Jurkat, Clone E6-1 (cell line): ENCODE results near the gene COL6A3.

Source experiments
- DNase-seq: peaks from one replicate; pipeline ENCODE4 v3.0.0-alpha.2; 2011; ENCODE audit warnings: low read depth, low spot score
- H3K4me3 ChIP-seq: 2 replicates; pipeline ENCODE4 v1.5.1; 2011; ENCODE audit warnings: mild to moderate bottlenecking, low read length, control low read depth, moderate library complexity

COL6A3 gene

DNA sequence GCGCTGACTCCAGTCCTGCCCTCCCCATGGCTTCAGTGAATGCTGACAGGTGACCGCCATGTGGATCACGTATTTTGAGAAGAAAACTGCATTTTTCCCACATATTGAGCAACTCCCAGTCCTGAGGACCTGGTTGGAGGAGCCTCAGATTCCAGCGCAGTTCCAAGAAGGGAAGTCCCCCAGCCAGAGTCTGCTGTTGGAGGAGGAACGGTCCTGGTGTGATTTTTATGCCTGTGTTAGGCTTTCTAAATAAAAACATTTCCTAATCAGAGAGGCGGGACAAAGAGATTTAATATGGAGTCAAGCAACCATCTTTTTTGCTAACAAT is 32.3 kb upstream of the COL6A3 start:
- no peak overlapping the region for H3K4me3 ChIP-seq
- no peak for DNase-seq

DNA sequence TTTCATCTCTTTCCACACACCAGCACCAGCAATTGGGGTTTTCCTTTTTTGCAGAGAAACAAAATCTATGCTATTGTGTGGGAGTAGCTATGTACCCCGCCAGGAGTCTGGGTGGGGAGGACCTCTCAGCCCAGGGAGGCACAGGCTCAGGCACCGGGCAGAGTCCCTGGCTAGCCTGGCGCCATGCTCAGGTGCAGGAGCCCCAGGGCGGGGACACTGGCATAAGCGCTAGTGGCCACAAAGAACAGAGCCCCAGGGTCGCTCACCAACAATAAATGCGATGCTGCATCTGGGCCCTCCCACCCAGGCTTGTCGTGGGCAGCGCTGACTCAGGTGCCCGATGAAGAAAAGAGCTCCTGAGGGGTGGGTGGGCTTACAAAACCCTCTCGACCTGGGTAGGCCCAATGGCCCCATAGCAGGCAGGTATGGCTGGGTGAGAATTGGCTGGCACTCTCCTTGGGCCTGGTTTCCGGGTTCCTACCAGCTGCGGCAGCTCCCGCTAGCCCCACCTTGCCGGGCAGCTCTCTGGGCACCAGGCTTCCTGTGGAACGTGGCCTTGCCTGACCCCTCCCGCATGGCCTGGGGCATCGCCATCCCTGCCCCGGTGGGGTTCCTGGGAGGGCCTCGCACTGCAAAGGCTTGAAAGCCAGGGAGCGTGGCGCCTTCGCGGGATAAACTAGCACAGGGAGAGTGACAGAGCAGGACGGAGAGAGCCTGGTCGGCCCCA is 31.8 kb upstream of the COL6A3 start:
- DNase-seq: no peak
- H3K4me3 ChIP-seq: no peak overlapping the region

DNA sequence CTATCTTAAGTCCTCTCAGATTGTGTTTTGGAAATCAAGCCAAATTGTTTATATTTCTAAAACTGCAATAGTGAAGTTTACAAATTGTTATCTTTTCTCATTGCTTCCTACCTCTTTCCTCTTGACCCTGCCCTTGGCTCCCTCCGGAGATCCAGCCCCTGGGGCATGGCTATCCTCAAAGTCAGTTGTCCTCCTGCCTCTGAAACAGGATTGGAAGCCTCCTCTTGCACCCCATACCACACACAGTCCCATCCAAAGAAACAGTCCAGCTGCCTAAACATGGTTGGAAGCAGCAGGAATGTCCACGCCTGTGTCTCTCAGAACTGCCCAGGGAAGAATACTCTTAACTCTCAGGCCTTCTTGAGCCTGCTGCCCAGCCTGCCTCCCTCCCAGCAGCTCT is 30.1 kb upstream of the COL6A3 start:
- DNase-seq: no peak
- no peak overlapping the region for H3K4me3 ChIP-seq

DNA sequence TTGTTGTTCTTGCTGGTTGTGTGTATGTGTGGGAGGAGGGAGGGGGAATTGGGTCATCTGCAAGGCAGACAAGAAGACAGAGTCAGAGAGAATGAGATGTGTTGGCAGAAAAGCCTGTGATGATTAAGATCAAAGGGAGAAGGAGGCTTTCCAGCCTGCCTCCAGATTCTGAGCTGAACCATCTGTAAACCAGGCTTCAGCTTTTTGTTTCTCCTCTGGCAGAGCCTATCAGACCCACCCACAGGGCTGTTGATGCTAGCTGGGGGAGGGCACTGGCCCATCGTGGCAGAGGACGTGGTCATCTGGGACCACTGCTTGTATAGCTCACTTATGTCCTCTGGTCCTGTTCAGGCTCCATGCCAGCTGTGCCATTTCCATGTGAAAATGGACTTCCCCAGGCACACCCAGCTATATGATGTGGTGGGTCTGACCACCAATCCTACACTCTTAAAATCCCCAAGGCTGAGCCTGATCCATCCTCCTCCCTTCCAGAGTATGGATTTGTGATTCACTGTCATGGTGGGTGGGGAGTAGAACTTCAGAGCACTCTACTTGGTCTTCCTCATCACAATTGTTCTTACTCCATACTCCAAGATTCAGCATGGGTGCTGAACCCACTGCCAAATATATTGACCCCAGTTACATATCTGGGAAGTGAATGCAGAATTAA is 27.8 kb upstream of the COL6A3 start:
- no peak for DNase-seq
- H3K4me3 ChIP-seq: no peak overlapping the region

- H3K4me3 ChIP-seq: no peak overlapping the region
- no peak for DNase-seq
Measured at GRCh38 chr2:237440819-237441281, 26.9 kb upstream of the COL6A3 start.

DNA sequence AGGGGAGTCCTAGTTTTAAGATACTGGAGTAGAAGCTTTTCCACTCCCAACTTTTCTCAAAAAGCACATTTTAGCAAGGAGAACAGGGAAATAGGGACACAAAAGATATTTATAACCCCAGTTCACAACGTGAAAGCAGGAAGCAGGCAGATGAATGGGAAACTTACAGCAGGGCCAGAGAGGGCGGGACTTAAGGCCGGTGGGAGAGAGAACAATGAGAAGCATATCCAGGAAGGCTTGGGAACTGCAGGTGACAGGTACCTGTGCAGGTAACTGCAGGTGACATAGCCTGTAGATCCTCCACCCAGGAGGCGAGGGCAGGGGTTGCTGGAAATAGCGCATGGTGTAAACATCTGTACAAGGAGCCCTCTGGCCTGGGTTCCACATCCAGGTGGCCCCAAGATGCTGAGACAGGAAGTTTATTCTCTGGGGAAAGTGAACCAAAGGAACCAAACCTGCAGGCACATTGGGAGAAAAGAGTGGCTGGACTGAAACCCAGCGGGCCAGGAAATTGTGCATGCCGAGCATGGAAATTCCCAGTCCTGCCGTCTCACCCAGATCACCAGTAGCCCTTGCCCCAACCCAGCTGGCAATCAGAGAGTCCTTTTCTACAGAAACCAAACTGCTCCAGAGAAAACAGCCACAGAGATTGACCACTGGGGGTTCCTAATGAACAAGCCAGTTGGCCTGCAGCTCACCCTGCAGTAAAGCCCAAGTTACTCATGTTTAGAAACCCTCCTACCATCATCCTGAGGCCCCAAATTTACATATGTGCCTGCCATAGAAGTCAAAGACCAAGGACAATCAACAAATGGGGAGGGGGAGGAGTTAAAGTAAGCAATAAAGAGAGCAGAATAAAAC is 24.3 kb upstream of the COL6A3 start:
- no peak overlapping the region for H3K4me3 ChIP-seq
- DNase-seq: no peak

DNA sequence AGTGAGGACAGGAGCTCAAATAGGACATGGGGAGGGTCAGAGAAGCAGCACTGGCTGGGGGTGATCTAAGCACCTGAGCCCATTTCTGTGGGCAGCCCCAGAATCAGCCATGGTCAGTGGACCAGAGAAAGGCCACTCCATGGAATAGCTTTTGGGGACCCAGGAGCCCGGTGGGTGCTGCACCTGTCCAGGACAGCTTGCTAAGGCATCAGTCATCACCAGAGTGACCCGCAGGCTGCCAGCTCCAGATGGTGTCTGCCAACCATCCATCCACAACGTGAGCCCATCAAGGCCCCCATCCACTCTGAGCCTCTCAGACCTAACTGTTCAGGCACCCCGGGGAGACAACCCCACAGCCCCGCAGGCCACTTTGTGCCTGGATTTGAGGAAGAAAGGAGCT is 23.6 kb upstream of the COL6A3 start:
- H3K4me3 ChIP-seq: no peak overlapping the region
- no peak for DNase-seq

DNA sequence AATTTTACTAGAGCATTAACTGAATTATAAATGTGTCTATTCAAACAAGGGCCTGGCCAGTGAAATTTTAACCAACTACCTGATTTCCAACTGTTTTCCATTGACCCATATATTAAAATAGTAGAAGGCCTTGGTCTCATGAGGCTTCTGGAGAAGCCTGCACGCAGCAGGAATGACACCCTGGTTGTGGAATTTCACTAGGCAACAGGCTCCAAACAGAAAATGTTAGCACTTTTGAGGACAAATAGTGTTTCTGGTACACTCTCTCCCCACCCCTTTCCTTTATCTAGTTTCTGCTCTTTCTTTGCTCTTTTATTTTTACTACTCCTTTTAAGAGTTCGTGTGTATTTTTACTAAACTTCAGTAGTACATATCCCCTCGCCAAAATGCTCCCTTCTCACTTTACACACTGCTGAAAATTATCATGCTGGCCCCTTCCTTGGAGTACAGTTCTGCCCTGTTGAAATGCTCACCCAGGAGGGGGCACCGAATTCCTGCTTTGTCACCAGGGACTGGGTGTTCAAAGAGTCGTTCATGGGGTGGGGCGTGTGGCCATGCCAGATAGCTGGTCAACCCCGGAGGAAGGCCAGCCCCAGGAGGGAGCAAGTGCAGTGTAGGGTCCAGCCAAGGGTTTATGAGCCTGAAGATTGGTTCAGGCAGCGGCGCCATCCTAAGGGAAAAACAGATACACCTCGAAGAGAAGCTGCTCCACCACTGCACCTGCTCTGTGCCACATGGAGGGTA is 22.1 kb upstream of the COL6A3 start:
- DNase-seq: no peak
- no peak overlapping the region for H3K4me3 ChIP-seq

- DNase-seq: peak; percentile 76
- H3K4me3 ChIP-seq: peak overlapping the region; percentile 1; the same call in 1 of the 2 replicates
Measured at GRCh38 chr2:237434866-237435311, 20.9 kb upstream of the COL6A3 start.

DNA sequence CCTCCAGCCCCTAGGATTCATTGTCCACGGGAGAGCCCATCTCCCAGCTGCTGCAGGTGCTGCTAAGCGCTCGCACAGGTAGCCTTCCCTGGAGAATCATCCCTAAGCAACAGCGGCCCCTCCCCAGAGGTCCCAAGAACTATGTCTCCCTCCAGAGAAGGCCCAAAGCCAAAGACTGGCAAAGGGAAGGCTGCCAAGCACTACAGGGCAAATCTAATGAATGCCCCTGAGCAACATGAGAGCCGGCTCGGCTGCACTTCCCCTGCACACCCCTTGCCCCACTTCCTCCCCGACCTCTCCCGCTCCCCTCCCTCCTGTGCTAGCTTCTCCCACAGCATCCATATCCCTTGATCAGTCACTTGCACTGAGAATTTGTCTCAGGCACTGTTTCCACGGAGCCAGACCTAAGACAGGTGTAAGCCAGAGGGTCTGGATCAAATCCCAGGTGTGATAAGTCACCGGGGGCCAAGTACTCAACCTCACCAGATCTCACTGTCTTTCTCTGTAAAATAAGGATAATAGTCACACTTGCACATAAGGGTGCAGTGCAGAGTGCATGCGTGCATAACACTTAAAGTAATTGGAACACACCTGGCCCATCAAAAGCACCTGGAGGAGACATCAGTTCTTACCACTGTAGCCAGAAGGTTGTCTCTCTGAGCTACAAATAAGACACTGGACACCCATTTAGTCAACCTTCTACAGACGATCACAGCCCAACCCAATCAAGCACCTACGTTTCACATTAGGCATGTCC is 20.1 kb upstream of the COL6A3 start:
- DNase-seq: no peak
- H3K4me3 ChIP-seq: 0 out of 2 replicates have a peak overlapping the region, but pooled peaks have one; percentile 1

- no peak overlapping the region for H3K4me3 ChIP-seq
- DNase-seq: no peak
Measured at GRCh38 chr2:237432484-237433092, 18.6 kb upstream of the COL6A3 start.

DNA sequence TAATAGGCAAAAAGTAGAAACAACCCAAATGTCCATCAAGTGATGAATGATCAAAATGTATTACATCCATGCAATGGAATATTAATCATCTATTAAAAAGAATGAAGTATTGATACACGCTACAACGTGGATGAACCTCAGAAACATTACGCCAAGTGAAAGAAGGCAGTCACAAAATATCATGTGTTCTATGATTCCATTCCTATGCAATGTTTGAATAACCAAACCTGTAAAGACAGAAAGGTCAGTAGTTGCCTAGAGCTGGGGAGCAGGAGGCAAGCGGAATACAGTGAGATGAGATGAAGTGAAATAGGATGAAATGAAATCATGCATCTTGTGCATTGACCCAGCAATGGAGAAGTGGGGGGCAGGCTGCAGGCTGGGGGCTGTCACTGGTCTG is 17.9 kb upstream of the COL6A3 start:
- no peak for DNase-seq
- no peak overlapping the region for H3K4me3 ChIP-seq

- no peak overlapping the region for H3K4me3 ChIP-seq
- no peak for DNase-seq
Measured at GRCh38 chr2:237431372-237431771, 17.4 kb upstream of the COL6A3 start.

GRCh38 chr2:237430861-237431260 is 16.9 kb upstream of the COL6A3 start:
- no peak overlapping the region for H3K4me3 ChIP-seq
- no peak for DNase-seq

DNA sequence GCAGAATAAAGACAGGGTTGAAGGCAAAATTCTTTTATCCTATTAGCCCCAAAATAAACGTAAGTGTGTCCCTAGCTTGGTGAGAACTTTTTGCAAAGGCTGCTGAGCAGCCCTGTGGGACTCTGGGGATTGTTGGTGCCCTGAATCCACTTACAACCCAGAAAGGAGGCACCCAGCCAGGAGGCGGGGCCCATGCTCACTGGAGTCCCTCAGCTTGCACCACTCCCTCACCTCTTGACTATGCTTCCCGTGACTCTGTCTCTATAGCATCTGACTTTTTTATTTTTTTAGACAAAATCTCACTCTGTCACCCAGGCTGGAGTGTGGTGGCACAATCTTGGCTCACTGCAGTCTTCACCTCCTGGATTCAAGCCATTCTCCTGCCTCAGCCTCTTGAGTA is 15.8 kb upstream of the COL6A3 start:
- DNase-seq: no peak
- H3K4me3 ChIP-seq: no peak overlapping the region

DNA sequence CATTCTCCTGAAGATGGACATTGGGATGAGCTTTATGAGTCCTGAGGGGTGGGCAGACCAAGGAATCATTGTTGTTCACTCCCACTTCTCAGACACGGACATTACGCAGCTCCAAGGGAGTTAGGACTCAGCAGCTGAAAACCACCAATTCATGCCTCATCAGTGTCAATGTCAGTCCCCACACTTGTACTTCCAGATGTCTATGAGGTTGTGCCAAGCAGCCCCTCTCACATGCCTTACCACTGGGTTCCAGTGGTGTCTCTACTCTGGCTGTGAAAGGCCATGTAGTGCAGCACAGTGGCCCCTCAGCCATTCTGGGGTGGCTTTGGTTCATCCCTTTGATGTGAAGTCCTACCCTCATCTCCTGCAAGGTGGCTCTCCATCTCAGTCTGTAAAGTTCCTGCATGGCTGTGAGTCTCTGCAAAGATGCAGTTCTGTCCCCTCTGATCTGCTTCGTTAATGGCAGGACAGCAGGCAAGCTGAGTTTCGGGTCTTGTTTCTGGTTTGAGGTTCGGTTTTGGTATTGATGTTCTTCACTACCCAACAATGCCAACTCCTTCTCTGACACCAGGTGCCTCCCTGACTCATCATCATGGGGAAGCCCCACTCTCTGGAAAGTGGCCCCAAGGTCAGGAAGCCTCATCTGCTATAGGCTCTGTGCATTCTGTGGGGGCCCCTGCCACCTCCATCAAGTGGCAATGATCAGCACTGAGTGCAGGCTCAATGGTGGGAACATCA is 14.0 kb upstream of the COL6A3 start:
- H3K4me3 ChIP-seq: no peak overlapping the region
- no peak for DNase-seq

GRCh38 chr2:237426517-237426916 is 12.6 kb upstream of the COL6A3 start:
- no peak overlapping the region for H3K4me3 ChIP-seq
- DNase-seq: no peak

DNA sequence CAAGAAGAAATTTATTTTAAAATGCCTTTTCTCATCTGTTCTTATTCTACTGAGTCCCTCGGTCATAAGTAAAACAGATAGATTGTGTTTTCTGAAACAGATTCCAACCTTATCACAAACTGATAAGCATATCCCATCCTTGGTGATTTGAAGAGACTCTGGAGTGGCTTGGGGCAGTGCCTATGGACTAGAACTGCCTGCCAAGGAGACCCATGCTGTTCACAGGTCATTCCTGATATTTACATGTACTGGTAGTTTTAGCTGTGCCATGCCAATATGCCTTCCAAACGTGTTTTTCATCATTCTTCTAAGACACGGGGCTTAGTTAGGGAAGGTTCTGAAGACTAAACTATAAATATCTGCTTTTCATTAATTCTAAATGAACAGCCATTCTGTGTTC is 11.4 kb upstream of the COL6A3 start:
- no peak for DNase-seq
- H3K4me3 ChIP-seq: no peak overlapping the region
